ENCODE results near the gene PLA2G4E. TPM values are rescaled to one million over a fixed set of nuclear protein-coding genes. Genes with fewer than 3 reads are reported as not detected.

PLA2G4E gene
- total RNA-seq, 3 donors from 2014 or later (not counting 1 experiment from before 2014, with no cell fraction given): not detected

GRCh38 chr15:41950489-41950888 is 70.4 kb downstream of the PLA2G4E start:
- 89% methylated on average over 5 of the region's 5 CpGs for WGBS (ENCODE audit: insufficient coverage)
- Histone ChIP-seq H3K36me3 (ENCODE audit: control insufficient read depth, insufficient read depth, low read length) (peaks cover 14% of the 10 kb centered on the region), H3K4me3 (ENCODE audit: low read length) (no peak overlapping the region), H3K4me1 (ENCODE audit: control insufficient read depth, insufficient read depth, low read length) (no peaks in the 10 kb centered on the region), H3K27me3 (ENCODE audit: control insufficient read depth, insufficient read depth, low read length) (no peaks in the 10 kb centered on the region), H3K9me3 (ENCODE audit: control insufficient read depth, insufficient read depth, low read length) (no peaks in the 10 kb centered on the region), H3K27ac (ENCODE audit: low read length) (no peak overlapping the region)
- no peak for DNase-seq
- intact Hi-C loops (cut with micrococcal nuclease): no loop called here
- peak in 1 of 3 donors; percentile 14 for ATAC-seq
- H3K27ac Mint-ChIP-seq: no peak overlapping the region
- H3K9me3 Mint-ChIP-seq: no peaks in the 10 kb centered on the region
- H3K27me3 Mint-ChIP-seq (ENCODE audit: low read depth in 2 of 2): no peaks in the 10 kb centered on the region
- no peaks in the 10 kb centered on the region for H3K4me1 Mint-ChIP-seq
- H3K36me3 Mint-ChIP-seq: no peaks in the 10 kb centered on the region
- no peak for TF ChIP-seq CTCF (IDR thresholded peaks at IDR 0.05)
- no peak overlapping the region for H3K4me3 Mint-ChIP-seq

- H3K4me3 ChIP-seq (ENCODE audit: low read length): no peak overlapping the region
- ATAC-seq (no peak), DNase-seq (no peak)
- WGBS (ENCODE audit: insufficient coverage): 83% methylated on average over 3 of the region's 4 CpGs
- H3K9me3 ChIP-seq (ENCODE audit: control insufficient read depth, insufficient read depth, low read length): no peaks in the 10 kb centered on the region
- H3K4me1 ChIP-seq (ENCODE audit: control insufficient read depth, insufficient read depth, low read length): no peaks in the 10 kb centered on the region
- no peaks in the 10 kb centered on the region for H3K27me3 Mint-ChIP-seq (ENCODE audit: low read depth in 2 of 2)
- TF ChIP-seq CTCF (IDR thresholded peaks at IDR 0.05): no peak
- no peaks in the 10 kb centered on the region for H3K9me3 Mint-ChIP-seq
- H3K27me3 ChIP-seq (ENCODE audit: control insufficient read depth, insufficient read depth, low read length): no peaks in the 10 kb centered on the region
- intact Hi-C loops (cut with micrococcal nuclease): no loop called here
- no peaks in the 10 kb centered on the region for H3K4me1 Mint-ChIP-seq
- no peak overlapping the region for H3K27ac ChIP-seq (ENCODE audit: low read length)
- no peaks in the 10 kb centered on the region for H3K36me3 Mint-ChIP-seq
- H3K36me3 ChIP-seq (ENCODE audit: control insufficient read depth, insufficient read depth, low read length): peaks cover 14% of the 10 kb centered on the region
- no peak overlapping the region for H3K4me3 Mint-ChIP-seq
- H3K27ac Mint-ChIP-seq: no peak overlapping the region
Measured at GRCh38 chr15:41950127-41950483, 70.7 kb downstream of the PLA2G4E start.

- no peak for TF ChIP-seq CTCF (IDR thresholded peaks at IDR 0.05)
Measured at GRCh38 chr15:41949401-41950126, 71.3 kb downstream of the PLA2G4E start.

GRCh38 chr15:41948490-41948889 is 72.4 kb downstream of the PLA2G4E start:
- DNase-seq (no peak), ATAC-seq (no peak)
- intact Hi-C loops (cut with micrococcal nuclease): no loop called here
- no peak for TF ChIP-seq CTCF (IDR thresholded peaks at IDR 0.05)
- 96% methylated on average over 3 of the region's 3 CpGs for WGBS (ENCODE audit: insufficient coverage)
- no peaks in the 10 kb centered on the region for H3K4me1 ChIP-seq (ENCODE audit: control insufficient read depth, insufficient read depth, low read length)
- no peaks in the 10 kb centered on the region for H3K4me1 Mint-ChIP-seq
- no peaks in the 10 kb centered on the region for H3K27me3 Mint-ChIP-seq (ENCODE audit: low read depth in 2 of 2)
- H3K9me3 ChIP-seq (ENCODE audit: control insufficient read depth, insufficient read depth, low read length): no peaks in the 10 kb centered on the region
- H3K27ac ChIP-seq (ENCODE audit: low read length): no peak overlapping the region
- no peaks in the 10 kb centered on the region for H3K9me3 Mint-ChIP-seq
- no peak overlapping the region for H3K4me3 ChIP-seq (ENCODE audit: low read length)
- H3K36me3 Mint-ChIP-seq: no peaks in the 10 kb centered on the region
- H3K36me3 ChIP-seq (ENCODE audit: control insufficient read depth, insufficient read depth, low read length): peaks cover 13% of the 10 kb centered on the region
- no peak overlapping the region for H3K27ac Mint-ChIP-seq
- no peak overlapping the region for H3K4me3 Mint-ChIP-seq
- no peaks in the 10 kb centered on the region for H3K27me3 ChIP-seq (ENCODE audit: control insufficient read depth, insufficient read depth, low read length)

More at GRCh38 chr15:41949401-41950126, 71.3 kb downstream of the PLA2G4E start:
- H3K27ac ChIP-seq (ENCODE audit: low read length): no peak overlapping the region
- H3K4me1 Mint-ChIP-seq: no peaks in the 10 kb centered on the region
- H3K27ac Mint-ChIP-seq: no peak overlapping the region
- no peaks in the 10 kb centered on the region for H3K9me3 ChIP-seq (ENCODE audit: control insufficient read depth, insufficient read depth, low read length)
- intact Hi-C loops (cut with micrococcal nuclease): no loop called here
- H3K4me3 Mint-ChIP-seq: no peak overlapping the region
- H3K4me3 ChIP-seq (ENCODE audit: low read length): no peak overlapping the region
- no peaks in the 10 kb centered on the region for H3K9me3 Mint-ChIP-seq
- H3K27me3 ChIP-seq (ENCODE audit: control insufficient read depth, insufficient read depth, low read length): no peaks in the 10 kb centered on the region
- no peaks in the 10 kb centered on the region for H3K27me3 Mint-ChIP-seq (ENCODE audit: low read depth in 2 of 2)
- no peaks in the 10 kb centered on the region for H3K4me1 ChIP-seq (ENCODE audit: control insufficient read depth, insufficient read depth, low read length)
- ATAC-seq (no peak), DNase-seq (no peak)
- peaks cover 14% of the 10 kb centered on the region for H3K36me3 ChIP-seq (ENCODE audit: control insufficient read depth, insufficient read depth, low read length)
- WGBS (ENCODE audit: insufficient coverage): 95% methylated on average over 4 of the region's 5 CpGs
- H3K36me3 Mint-ChIP-seq: no peaks in the 10 kb centered on the region

Data from natural killer cell (primary cell).